A549 (cell line): ENCODE results near the gene SERPINA7. TPM values are rescaled to one million over a fixed set of nuclear protein-coding genes. Genes with fewer than 3 reads are reported as not detected.

Experiments
- ATAC-seq, 2 experiments: fragments of 200-7000 bp in 1 of 2; fragments of >200 bp in 1 of 2; cut with Nextera tagmentation in 1 of 2; cut with Tn5 transposase in 1 of 2; 3 replicates each; pipeline versions ENCODE4 v1.8.0 to v1.9.1; 2018 to 2020; ENCODE audit warnings: mild to moderate bottlenecking in 1 of 2, moderate library complexity in 1 of 2
- CTCF ChIA-PET: fragments of 300-600 bp; sonication (Branson Sonifier 250); formaldehyde crosslinking; extraction: SDS; loops from one replicate; lab custom pipeline; 2021; ENCODE audit warnings: antibody characterized with exemption, inconsistent platforms; lab: Yijun Ruan, JAX
- POLR2A ChIA-PET: fragments of 350-600 bp; formaldehyde crosslinking; extraction: SDS; loops from one replicate; lab custom pipeline; 2021; ENCODE audit warnings: antibody characterized with exemption, inconsistent platforms; lab: Yijun Ruan, JAX
- DNase-seq, 2 experiments: peaks; one replicate each; pipeline versions ENCODE4 v3.0.0 to v3.0.0-alpha.2; 2011 to 2016; ENCODE audit warnings: low read depth in 1 of 2, low spot score in 1 of 2
- FAIRE-seq: peaks from 2 replicates; lab custom pipeline; 2011; peaks lifted over from hg19 to GRCh38; lab: Jason Lieb, UNC
- H3K27ac ChIP-seq, 2 experiments: fragments of >200 bp; sonication (Bioruptor Twin); formaldehyde crosslinking; 3 replicates each; pipeline ENCODE4 v1.5.1; 2016 to 2017
- H3K4me1 ChIP-seq: fragments of >200 bp; sonication (Bioruptor Twin); formaldehyde crosslinking; 3 replicates; pipeline ENCODE4 v1.6.1; 2016
- H3K4me2 ChIP-seq: fragments of >200 bp; sonication (Bioruptor Twin); formaldehyde crosslinking; 3 replicates; pipeline ENCODE4 v1.6.1; 2016
- H3K4me3 ChIP-seq: fragments of >200 bp; sonication (Bioruptor Twin); formaldehyde crosslinking; 3 replicates; pipeline ENCODE4 v1.5.1; 2016
- H3K9me3 ChIP-seq: fragments of >200 bp; sonication (Bioruptor Twin); formaldehyde crosslinking; 3 replicates; pipeline ENCODE4 v1.6.1; 2016
- CBX2 ChIP-seq: fragments of 200-600 bp; sonication (generic); IDR thresholded peaks from 2 replicates; pipeline ENCODE4 v1.6.1; 2016; ENCODE audit warnings: low read depth, mild to moderate bottlenecking, borderline replicate concordance
- CEBPB ChIP-seq, 2 experiments: fragments of >200 bp in 1 of 2; sonication (Bioruptor Twin) in 1 of 2; formaldehyde crosslinking in 1 of 2; IDR thresholded peaks; 2 replicates each; pipeline ENCODE4 v1.6.1; 2012 to 2016
- E2F6 ChIP-seq: IDR thresholded peaks from 2 replicates; pipeline ENCODE4 v1.6.1; 2012; ENCODE audit warnings: low read depth, borderline replicate concordance
- EHMT2 ChIP-seq: fragments of 200-600 bp; sonication (generic); IDR thresholded peaks from 2 replicates; pipeline ENCODE4 v1.6.1; 2016; ENCODE audit warnings: antibody characterized with exemption, low read depth, mild to moderate bottlenecking, moderate library complexity
- ELK1 ChIP-seq: fragments of 150-350 bp; IDR thresholded peaks from 2 replicates; pipeline ENCODE4 v1.6.1; 2014; ENCODE audit warnings: low read depth, mild to moderate bottlenecking, low read length
- FOXS1 ChIP-seq: fragments of 250-450 bp; sonication (Bioruptor Pico); IDR thresholded peaks from 2 replicates; pipeline ENCODE4 v1.5.0; 2020; ENCODE audit warnings: mild to moderate bottlenecking, moderate library complexity
- HEYL ChIP-seq: fragments of 250-450 bp; sonication (Bioruptor Pico); IDR thresholded peaks from 2 replicates; pipeline ENCODE4 v1.8.0; 2021; ENCODE audit warnings: mild to moderate bottlenecking, moderate library complexity
- HMGXB4 ChIP-seq: fragments of 250-450 bp; sonication (Bioruptor Pico); IDR thresholded peaks from 2 replicates; pipeline ENCODE4 v1.5.0; 2021; ENCODE audit warnings: mild to moderate bottlenecking, moderate library complexity, borderline replicate concordance
- HOXB5 ChIP-seq: fragments of 250-450 bp; sonication (Bioruptor Pico); IDR thresholded peaks from 2 replicates; pipeline ENCODE4 v1.5.0; 2020; ENCODE audit warnings: mild to moderate bottlenecking, moderate library complexity
- JUNB ChIP-seq: fragments of >200 bp; sonication (Bioruptor Twin); formaldehyde crosslinking; IDR thresholded peaks from 2 replicates; pipeline ENCODE4 v1.6.1; 2016
- KDM1A ChIP-seq: fragments of 200-600 bp; sonication (generic); IDR thresholded peaks from 2 replicates; pipeline ENCODE4 v1.6.1; 2016; ENCODE audit warnings: low read depth, mild to moderate bottlenecking
- MAZ ChIP-seq: fragments of 150-350 bp; IDR thresholded peaks from 2 replicates; pipeline ENCODE4 v1.6.1; 2014; ENCODE audit warnings: antibody characterized with exemption, low read depth, low read length, borderline replicate concordance
- NPAS2 ChIP-seq: fragments of 250-450 bp; sonication (Bioruptor Pico); IDR thresholded peaks from 2 replicates; pipeline ENCODE4 v1.8.0; 2022; ENCODE audit warnings: mild to moderate bottlenecking, moderate library complexity, borderline replicate concordance
- NR3C1 ChIP-seq: fragments of >200 bp; sonication (Bioruptor Twin); formaldehyde crosslinking; IDR thresholded peaks from 3 replicates; pipeline ENCODE4 v1.6.1; 2017
- RARB ChIP-seq: fragments of 250-450 bp; sonication (Bioruptor Pico); IDR thresholded peaks from 2 replicates; pipeline ENCODE4 v1.8.0; 2021; ENCODE audit warnings: mild to moderate bottlenecking, moderate library complexity
- REST ChIP-seq: fragments of 200-600 bp; sonication (generic); IDR thresholded peaks from 2 replicates; pipeline ENCODE4 v1.6.1; 2016; ENCODE audit warnings: antibody characterized with exemption, mild to moderate bottlenecking, moderate library complexity
- TFCP2L1 ChIP-seq: fragments of 250-450 bp; sonication (Bioruptor Pico); IDR thresholded peaks from 2 replicates; pipeline ENCODE4 v1.5.0; 2021; ENCODE audit warnings: mild to moderate bottlenecking
- TP53 ChIP-seq: fragments of 250-450 bp; sonication (Bioruptor Pico); IDR thresholded peaks from 2 replicates; pipeline ENCODE4 v1.5.0; 2021; ENCODE audit warnings: mild to moderate bottlenecking, moderate library complexity
- ZC3H11A ChIP-seq: fragments of 450-650 bp; IDR thresholded peaks from 2 replicates; pipeline ENCODE4 v1.6.1; 2014; ENCODE audit warnings: antibody characterized with exemption, mild to moderate bottlenecking
- ZNF302 ChIP-seq: fragments of 250-450 bp; sonication (Bioruptor Pico); IDR thresholded peaks from 2 replicates; pipeline ENCODE4 v1.9.0; 2021; ENCODE audit warnings: inconsistent platforms, mild to moderate bottlenecking, moderate library complexity
- whole genome bisulfite sequencing: methylation state at CpG from one replicate; pipeline ENCODE4 v1.1.6; 2017; ENCODE audit errors: missing lambda C conversion rate; 5-methylcytosine and 5-hydroxymethylcytosine counted together
- polyA plus RNA-seq, 4 experiments: library from polyadenylated mRNA; depleted of rRNA in 3 of 4; stranded (reverse); fragments of >200 nt; fragmentation: RNase III in 1 of 4; extraction: RNeasy Plus Mini Kit Qiagen cat#74134 plus additional on column Dnase treatment in 1 of 4; gene quantifications; 2 replicates in 3 of 4; 3 replicates in 1 of 4; pipeline ENCODE4 v1.2.3, GENCODE V29; 2011 to 2017

Gene SERPINA7
- polyA plus RNA-seq, 2 of the 4 experiments (the other 2 are of a cell fraction) = not detected

DNA sequence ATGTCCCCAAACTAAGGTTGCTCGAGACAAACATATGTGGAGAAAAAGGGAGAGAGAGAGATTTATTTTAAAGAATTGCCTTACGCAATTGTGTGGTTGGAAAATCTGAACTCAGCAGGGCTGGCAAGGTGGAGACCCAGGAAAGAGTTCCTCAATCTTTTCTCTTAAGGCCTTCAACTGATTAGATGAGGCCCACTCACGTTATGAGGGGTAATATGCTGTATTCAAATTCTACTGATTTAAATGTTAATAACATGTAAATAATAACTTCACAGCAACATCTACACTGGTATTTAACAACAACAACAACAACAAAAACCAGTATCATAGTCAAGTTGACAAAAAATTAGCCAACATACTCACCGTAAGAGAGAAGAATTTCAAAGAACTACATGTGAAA, 14.6 kb downstream of the SERPINA7 start:
- H3K9me3 ChIP-seq = no peaks in the 10 kb centered on the region
- 36% methylated on average over 4 of the region's 4 CpGs for WGBS
- DNase-seq (no peak), FAIRE-seq (no peak), ATAC-seq (no peak)
- CTCF ChIA-PET = no interaction called here
- no peak overlapping the region for H3K4me2 ChIP-seq
- H3K4me3 ChIP-seq = no peak overlapping the region
- H3K27ac ChIP-seq = no peak overlapping the region
- TF ChIP-seq CEBPB (IDR thresholded peaks at IDR 0.05) = no peak
- no peak for TF ChIP-seq HMGXB4
- no peak for TF ChIP-seq CBX2
- no peak for TF ChIP-seq TP53 (CRISPR knock-in tag)
- no peak for TF ChIP-seq FOXS1
- TF ChIP-seq JUNB = no peak
- TF ChIP-seq MAZ = no peak
- no peak for TF ChIP-seq ZC3H11A
- TF ChIP-seq ZNF302 (CRISPR knock-in tag) = no peak
- TF ChIP-seq HOXB5 (CRISPR knock-in tag) = no peak
- TF ChIP-seq NPAS2 = no peak
- no peak for TF ChIP-seq EHMT2
- no peak for TF ChIP-seq RARB (CRISPR knock-in tag)
- no peak for TF ChIP-seq REST
- H3K4me1 ChIP-seq = no peaks in the 10 kb centered on the region
- POLR2A ChIA-PET = no interaction called here

DNA sequence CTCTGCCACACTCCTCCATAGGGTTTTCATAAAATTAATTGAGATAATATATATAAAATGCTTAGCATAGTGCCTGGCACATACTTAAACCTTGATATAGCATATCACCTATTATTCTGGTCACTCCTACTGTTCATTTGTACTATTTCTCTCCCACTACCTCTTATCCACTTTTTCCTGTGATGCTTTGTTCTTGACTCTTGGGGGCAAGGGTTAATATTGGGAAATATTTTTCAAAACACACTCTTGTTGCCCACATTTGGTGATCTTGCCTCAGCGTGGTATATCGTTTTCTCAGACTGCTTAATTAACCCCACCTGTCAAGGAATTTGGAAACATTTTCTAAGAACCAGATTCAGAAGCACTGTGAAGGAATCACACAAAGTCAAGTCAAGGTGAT, 16.3 kb downstream of the SERPINA7 start:
- POLR2A ChIA-PET = no interaction called here
- no peak for DNase-seq
- no peak overlapping the region for H3K4me3 ChIP-seq
- H3K4me2 ChIP-seq = no peak overlapping the region
- H3K9me3 ChIP-seq = no peaks in the 10 kb centered on the region
- H3K4me1 ChIP-seq = no peaks in the 10 kb centered on the region
- TF ChIP-seq NR3C1 (no peak), ELK1 (no peak), HEYL (CRISPR knock-in tag) (no peak), E2F6 (no peak), CEBPB (IDR thresholded peaks at IDR 0.05) (no peak), KDM1A (no peak), TFCP2L1 (no peak)
- ATAC-seq = no peak
- no peak for FAIRE-seq
- CTCF ChIA-PET = no interaction called here
- no peak overlapping the region for H3K27ac ChIP-seq
- whole genome bisulfite sequencing = 0% methylated on average over 2 of the region's 2 CpGs
